Kidney (tissue), 22 donors: ENCODE results near the gene PLEKHO1. TPM values are rescaled to one million over a fixed set of nuclear protein-coding genes. Genes with fewer than 3 reads are reported as not detected.

Experiments
- DNase-seq, 5 donors: peaks; one replicate each; pipeline ENCODE4 v3.0.0-alpha.2; 2013 to 2020
- FAIRE-seq: peaks from 2 replicates; lab custom pipeline; 2012; peaks lifted over from hg19 to GRCh38; lab: Jason Lieb, UNC
- H3K27ac ChIP-seq, 2 donors: one replicate each; pipeline ENCODE4 v1.7.0; 2013; ENCODE audit warnings: low read depth in 2 of 2, low read length in 2 of 2, inconsistent platforms in 1 of 2
- H3K27me3 ChIP-seq: one replicate; pipeline ENCODE4 v1.7.1; 2013; ENCODE audit warnings: low read length, inconsistent platforms; ENCODE audit not compliant: control insufficient read depth, insufficient read depth
- H3K36me3 ChIP-seq, 3 donors: one replicate each; pipeline versions ENCODE4 v1.7.0 to v1.7.1; 2013; ENCODE audit warnings: low read length in 3 of 3, control low read depth in 1 of 3, inconsistent platforms in 1 of 3; ENCODE audit not compliant: insufficient read depth in 3 of 3, control insufficient read depth in 2 of 3
- H3K4me1 ChIP-seq, 3 donors: one replicate each; pipeline versions ENCODE4 v1.7.0 to v1.7.1; 2013; ENCODE audit warnings: low read length in 3 of 3, inconsistent platforms in 1 of 3, low read depth in 1 of 3; ENCODE audit not compliant: control insufficient read depth in 2 of 3, insufficient read depth in 2 of 3
- H3K4me3 ChIP-seq, 3 donors: one replicate each; pipeline versions ENCODE4 v1.7.0 to v1.8.1; 2013; ENCODE audit warnings: low read length in 3 of 3, control low read depth in 1 of 3, inconsistent platforms in 1 of 3
- H3K9ac ChIP-seq, 3 donors: one replicate each; pipeline versions ENCODE4 v1.7.0 to v1.7.1; 2013; ENCODE audit warnings: low read length in 3 of 3, control low read depth in 1 of 3, inconsistent platforms in 1 of 3
- H3K9me3 ChIP-seq, 3 donors: one replicate each; pipeline versions ENCODE4 v1.7.0 to v1.7.1; 2013; ENCODE audit warnings: low read length in 3 of 3, control low read depth in 1 of 3, inconsistent platforms in 1 of 3; ENCODE audit not compliant: control insufficient read depth in 2 of 3, insufficient read depth in 1 of 3
- intact Hi-C: fragments of 100-400 bp; cut with DNase I; formaldehyde crosslinking; loops from one replicate; pipeline ENCODE4 v1.11.1; 2022
- long read RNA-seq, 10 donors: library from polyadenylated mRNA in 1 of 10; unstranded in 1 of 10; transcript quantifications; one replicate each; pipeline ENCODE4 v2.0.0 and lab custom pipeline, GENCODE V29; 2021 to 2026
- polyA plus RNA-seq: library from polyadenylated mRNA; stranded (reverse); fragments of 350-450 nt; fragmentation: Illumina TruSeq; extraction: RNeasy Lipid Tissue Mini Kit (QIAGEN cat#74804); gene quantifications from one replicate; pipeline ENCODE4 v1.2.3, GENCODE V29; 2014; ENCODE audit warnings: low read depth, low replicate concordance; ENCODE audit not compliant: insufficient read depth
- total RNA-seq: library from RNA; stranded (reverse); fragmentation: NEBNext Ultra II Directional; extraction: Animal tissue kit (Norgen Biotek cat#: 25700); gene quantifications from one replicate; pipeline ENCODE4 v1.2.1, GENCODE V29; 2021
- TF ChIP-seq, protein P1 (sequence below): IDR thresholded peaks from 3 replicates; pipeline ENCODE4 v1.5.1; 2012; ENCODE audit warnings: mild to moderate bottlenecking, moderate library complexity, borderline replicate concordance; ENCODE audit not compliant: insufficient read depth; ENCODE audit errors: extremely low read depth
- donor health status: control.
- donor health status: control.
- donor health status: control.
- donor health status: control.
- donor health status: control.
- donor health status: DM: yes; HTN: yes; CAD: no.
- donor health status: Normal renal cell carcinoma (clear cell type).

Gene PLEKHO1, protein sequence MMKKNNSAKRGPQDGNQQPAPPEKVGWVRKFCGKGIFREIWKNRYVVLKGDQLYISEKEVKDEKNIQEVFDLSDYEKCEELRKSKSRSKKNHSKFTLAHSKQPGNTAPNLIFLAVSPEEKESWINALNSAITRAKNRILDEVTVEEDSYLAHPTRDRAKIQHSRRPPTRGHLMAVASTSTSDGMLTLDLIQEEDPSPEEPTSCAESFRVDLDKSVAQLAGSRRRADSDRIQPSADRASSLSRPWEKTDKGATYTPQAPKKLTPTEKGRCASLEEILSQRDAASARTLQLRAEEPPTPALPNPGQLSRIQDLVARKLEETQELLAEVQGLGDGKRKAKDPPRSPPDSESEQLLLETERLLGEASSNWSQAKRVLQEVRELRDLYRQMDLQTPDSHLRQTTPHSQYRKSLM
- total RNA-seq (32.7 TPM), polyA plus RNA-seq (28.0 TPM)
- long read RNA-seq, donor 1, transcript PLEKHO1-201 (6 exons, 2,050 nt): major isoform, 14 of 24 reads
- long read RNA-seq, donor 1, transcript PLEKHO1-205 (5 exons, 1,025 nt): minor isoform, 9 of 24 reads
- long read RNA-seq, donor 1, partial matches to known transcripts: 0 of 24 reads
- long read RNA-seq, donor 1, other reads (novel, unspliced or antisense): 0 of 24 reads
- long read RNA-seq, donor 2, transcript PLEKHO1-201 (6 exons, 2,050 nt): major isoform, 13 of 49 reads
- long read RNA-seq, donor 2, partial matches to known transcripts: 35 of 49 reads
- long read RNA-seq, donor 2, other reads (novel, unspliced or antisense): 0 of 49 reads
- long read RNA-seq, donor 3, transcript PLEKHO1-201 (6 exons, 2,050 nt): major isoform, 16 of 18 reads
- long read RNA-seq, donor 3, partial matches to known transcripts: 0 of 18 reads
- long read RNA-seq, donor 3, other reads (novel, unspliced or antisense): 0 of 18 reads
- long read RNA-seq, donor 4, transcript PLEKHO1-201 (6 exons, 2,050 nt): major isoform, 22 of 24 reads
- long read RNA-seq, donor 4, partial matches to known transcripts: 0 of 24 reads
- long read RNA-seq, donor 4, other reads (novel, unspliced or antisense): 0 of 24 reads
- long read RNA-seq, donor 5: 0 reads
- long read RNA-seq, donor 6, transcript PLEKHO1-201 (6 exons, 2,050 nt): major isoform, 7 of 48 reads
- long read RNA-seq, donor 6, partial matches to known transcripts: 36 of 48 reads
- long read RNA-seq, donor 6, other reads (novel, unspliced or antisense): 0 of 48 reads
- long read RNA-seq, donor 7, transcript PLEKHO1-201 (6 exons, 2,050 nt): major isoform, 19 of 24 reads
- long read RNA-seq, donor 7, partial matches to known transcripts: 0 of 24 reads
- long read RNA-seq, donor 7, other reads (novel, unspliced or antisense): 5 of 24 reads
- long read RNA-seq, donor 8, transcript PLEKHO1-205 (5 exons, 1,025 nt): minor isoform, 7 of 23 reads
- long read RNA-seq, donor 8, transcript PLEKHO1-201 (6 exons, 2,050 nt): major isoform, 15 of 23 reads
- long read RNA-seq, donor 8, partial matches to known transcripts: 0 of 23 reads
- long read RNA-seq, donor 8, other reads (novel, unspliced or antisense): 0 of 23 reads
- long read RNA-seq, donor 9, transcript PLEKHO1-201 (6 exons, 2,050 nt): major isoform, 7 of 35 reads
- long read RNA-seq, donor 9, partial matches to known transcripts: 24 of 35 reads
- long read RNA-seq, donor 9, other reads (novel, unspliced or antisense): 0 of 35 reads
- long read RNA-seq, donor 10, transcript PLEKHO1-201 (6 exons, 2,050 nt): major isoform, 17 of 21 reads
- long read RNA-seq, donor 10, partial matches to known transcripts: 0 of 21 reads
- long read RNA-seq, donor 10, other reads (novel, unspliced or antisense): 0 of 21 reads

DNA sequence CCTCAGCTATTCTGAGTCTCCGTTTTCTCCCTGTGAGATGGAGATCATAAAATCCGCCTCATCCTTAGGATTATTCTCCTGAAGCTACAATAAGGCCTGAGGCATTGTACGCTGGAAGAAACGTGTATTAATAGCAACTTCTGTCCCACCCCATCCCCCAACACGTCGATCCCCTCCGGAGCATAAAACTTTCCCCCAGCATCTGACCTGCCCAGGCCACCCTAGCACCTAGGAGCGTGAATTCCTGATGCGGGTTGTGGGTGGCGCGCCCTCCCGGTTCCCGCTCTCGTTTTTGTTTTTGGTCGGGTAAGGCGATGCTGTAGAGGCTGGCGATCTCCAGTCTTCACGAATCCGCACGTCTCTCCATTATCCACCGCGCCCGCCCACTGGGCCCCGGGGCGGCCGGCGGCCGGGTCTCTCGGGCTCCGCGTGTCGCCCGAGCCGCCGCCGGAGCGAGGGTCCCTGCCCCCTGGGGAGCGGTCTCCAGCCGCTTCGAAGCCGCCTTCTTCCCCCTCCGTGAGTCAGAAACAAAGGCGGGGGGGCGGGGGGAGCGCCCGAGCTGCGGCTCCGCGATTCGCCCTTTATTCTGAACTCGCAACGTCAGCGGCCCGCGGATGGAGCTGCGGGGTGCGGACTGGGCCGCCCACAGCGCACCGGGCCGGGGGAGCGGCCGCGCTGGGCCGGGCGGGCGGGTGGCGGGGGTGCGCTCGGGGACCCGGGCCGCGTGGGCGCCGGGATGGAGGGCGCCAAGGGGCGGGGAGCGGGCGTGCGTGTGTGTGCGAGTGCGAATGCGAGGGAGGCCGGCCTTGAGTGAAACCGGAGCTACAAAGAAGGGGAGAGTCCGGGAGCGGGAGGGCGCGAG lies at the start of gene PLEKHO1:
Gene PLEKHO1, plus strand, starts transcription at position 646 of the 862 bp plus-strand sequence. CDS start 342 bp downstream, outside the sequence.
- DNase-seq: peak; percentile 82 to 93 (median 89)
- H3K9ac ChIP-seq: peak within 1 kb of the TSS; percentile 56 to 88 (median 71)
- H3K9me3 ChIP-seq: no peaks in the 10 kb centered on the region
- H3K27me3 ChIP-seq: no peaks in the 10 kb centered on the region
- H3K36me3 ChIP-seq: peaks cover 0 to 7% (median 0%) of the 10 kb centered on the region in 3 donors
- peak within 1 kb of the TSS; percentile 54 to 86 (median 54) for H3K4me3 ChIP-seq
- H3K27ac ChIP-seq: peak within 1 kb of the TSS; percentile 71 to 80
- peaks cover 0 to 5% (median 0%) of the 10 kb centered on the region in 3 donors for H3K4me1 ChIP-seq
- intact Hi-C loops: loop anchor here (10.0 kb wide), 1 partner anchor 55 kb away; no protein-coding TSS in a partner anchor
- TF ChIP-seq, protein P1, sequence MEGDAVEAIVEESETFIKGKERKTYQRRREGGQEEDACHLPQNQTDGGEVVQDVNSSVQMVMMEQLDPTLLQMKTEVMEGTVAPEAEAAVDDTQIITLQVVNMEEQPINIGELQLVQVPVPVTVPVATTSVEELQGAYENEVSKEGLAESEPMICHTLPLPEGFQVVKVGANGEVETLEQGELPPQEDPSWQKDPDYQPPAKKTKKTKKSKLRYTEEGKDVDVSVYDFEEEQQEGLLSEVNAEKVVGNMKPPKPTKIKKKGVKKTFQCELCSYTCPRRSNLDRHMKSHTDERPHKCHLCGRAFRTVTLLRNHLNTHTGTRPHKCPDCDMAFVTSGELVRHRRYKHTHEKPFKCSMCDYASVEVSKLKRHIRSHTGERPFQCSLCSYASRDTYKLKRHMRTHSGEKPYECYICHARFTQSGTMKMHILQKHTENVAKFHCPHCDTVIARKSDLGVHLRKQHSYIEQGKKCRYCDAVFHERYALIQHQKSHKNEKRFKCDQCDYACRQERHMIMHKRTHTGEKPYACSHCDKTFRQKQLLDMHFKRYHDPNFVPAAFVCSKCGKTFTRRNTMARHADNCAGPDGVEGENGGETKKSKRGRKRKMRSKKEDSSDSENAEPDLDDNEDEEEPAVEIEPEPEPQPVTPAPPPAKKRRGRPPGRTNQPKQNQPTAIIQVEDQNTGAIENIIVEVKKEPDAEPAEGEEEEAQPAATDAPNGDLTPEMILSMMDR: no peak
- no peak for FAIRE-seq

DNA sequence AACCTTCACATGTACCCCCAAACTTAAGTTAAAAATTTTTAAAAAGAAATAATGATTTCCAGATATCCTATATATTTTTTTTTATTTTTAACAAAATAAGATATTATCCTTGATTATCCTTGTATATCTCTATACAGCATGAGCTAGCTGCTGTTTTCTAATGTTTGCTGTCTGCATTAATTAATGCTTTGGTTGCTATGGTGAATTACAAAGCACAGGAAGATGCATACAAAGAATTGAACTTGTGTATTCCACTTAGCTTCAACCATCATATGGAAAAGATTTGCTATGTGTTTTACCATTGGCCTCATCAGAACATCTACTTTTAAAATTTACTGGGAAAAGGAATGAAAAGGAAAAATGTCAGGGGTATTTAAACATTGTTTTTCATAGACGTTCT lies 46.7 kb upstream of the PLEKHO1 start:
- no peaks in the 10 kb centered on the region for H3K9me3 ChIP-seq
- intact Hi-C loops: no loop called here
- FAIRE-seq: no peak
- H3K4me3 ChIP-seq: no peak overlapping the region
- no peak overlapping the region for H3K27ac ChIP-seq
- H3K36me3 ChIP-seq: peaks cover 0 to 4% (median 3%) of the 10 kb centered on the region in 3 donors
- no peaks in the 10 kb centered on the region for H3K4me1 ChIP-seq
- H3K27me3 ChIP-seq: no peaks in the 10 kb centered on the region
- no peak for DNase-seq
- TF ChIP-seq, protein P1: no peak
- H3K9ac ChIP-seq: no peak overlapping the region
